GM12801 (cell line): Measurements from ENCODE around the gene CACNG4.

Experiments used
- TF ChIP-seq, protein P1 (sequence below): IDR thresholded peaks from one replicate; pipeline ENCODE4 v1.5.1; 2011; ENCODE audit warnings: control low read depth; ENCODE audit not compliant: insufficient read length; ENCODE audit errors: extremely low read depth

CACNG4 gene

DNA sequence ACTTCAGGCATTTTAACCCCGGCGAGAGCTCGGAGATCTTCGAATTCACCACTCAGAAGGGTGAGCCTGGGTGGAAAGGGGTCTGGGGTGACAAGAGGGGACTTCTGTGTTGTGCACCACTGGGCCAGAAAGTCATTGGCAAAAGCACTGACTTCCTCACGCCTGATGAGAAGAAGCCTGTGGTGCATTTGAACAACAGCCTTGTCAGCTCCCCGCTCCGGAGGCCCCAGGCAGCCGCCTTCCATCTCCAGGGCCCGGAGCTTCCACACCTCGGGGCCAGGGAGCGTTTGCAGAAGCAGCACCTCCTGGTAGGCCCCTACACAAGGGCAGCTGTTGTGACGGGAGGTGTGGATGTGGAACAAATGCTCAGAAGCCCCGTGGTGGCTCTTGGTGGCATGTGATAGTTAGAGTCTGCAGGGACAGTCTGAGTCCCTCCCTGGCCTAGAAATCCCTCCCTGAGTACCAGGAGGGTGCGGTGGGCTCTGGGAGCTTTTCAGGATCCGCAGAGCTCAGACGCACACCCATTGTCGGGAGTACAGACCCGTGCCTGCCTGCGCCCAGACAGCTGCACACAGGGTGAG, 89.6 kb downstream of the CACNG4 start:
- TF ChIP-seq, protein P1, sequence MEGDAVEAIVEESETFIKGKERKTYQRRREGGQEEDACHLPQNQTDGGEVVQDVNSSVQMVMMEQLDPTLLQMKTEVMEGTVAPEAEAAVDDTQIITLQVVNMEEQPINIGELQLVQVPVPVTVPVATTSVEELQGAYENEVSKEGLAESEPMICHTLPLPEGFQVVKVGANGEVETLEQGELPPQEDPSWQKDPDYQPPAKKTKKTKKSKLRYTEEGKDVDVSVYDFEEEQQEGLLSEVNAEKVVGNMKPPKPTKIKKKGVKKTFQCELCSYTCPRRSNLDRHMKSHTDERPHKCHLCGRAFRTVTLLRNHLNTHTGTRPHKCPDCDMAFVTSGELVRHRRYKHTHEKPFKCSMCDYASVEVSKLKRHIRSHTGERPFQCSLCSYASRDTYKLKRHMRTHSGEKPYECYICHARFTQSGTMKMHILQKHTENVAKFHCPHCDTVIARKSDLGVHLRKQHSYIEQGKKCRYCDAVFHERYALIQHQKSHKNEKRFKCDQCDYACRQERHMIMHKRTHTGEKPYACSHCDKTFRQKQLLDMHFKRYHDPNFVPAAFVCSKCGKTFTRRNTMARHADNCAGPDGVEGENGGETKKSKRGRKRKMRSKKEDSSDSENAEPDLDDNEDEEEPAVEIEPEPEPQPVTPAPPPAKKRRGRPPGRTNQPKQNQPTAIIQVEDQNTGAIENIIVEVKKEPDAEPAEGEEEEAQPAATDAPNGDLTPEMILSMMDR, result no peak

DNA sequence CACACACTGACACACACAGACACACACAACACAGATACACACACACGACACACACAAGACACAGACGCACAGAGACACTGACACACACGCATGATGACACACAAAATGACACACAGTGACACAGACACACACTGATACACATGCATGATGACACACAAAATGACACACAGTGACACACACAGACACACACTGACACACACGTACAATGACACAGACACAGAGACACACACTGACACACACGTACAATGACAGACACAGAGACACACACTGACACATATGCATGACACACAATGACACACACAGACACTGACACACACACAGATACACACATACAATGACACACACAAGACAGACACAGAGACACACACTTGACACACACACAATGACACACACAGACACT, 90.1 kb downstream of the CACNG4 start:
- TF ChIP-seq, protein P1, result no peak

DNA sequence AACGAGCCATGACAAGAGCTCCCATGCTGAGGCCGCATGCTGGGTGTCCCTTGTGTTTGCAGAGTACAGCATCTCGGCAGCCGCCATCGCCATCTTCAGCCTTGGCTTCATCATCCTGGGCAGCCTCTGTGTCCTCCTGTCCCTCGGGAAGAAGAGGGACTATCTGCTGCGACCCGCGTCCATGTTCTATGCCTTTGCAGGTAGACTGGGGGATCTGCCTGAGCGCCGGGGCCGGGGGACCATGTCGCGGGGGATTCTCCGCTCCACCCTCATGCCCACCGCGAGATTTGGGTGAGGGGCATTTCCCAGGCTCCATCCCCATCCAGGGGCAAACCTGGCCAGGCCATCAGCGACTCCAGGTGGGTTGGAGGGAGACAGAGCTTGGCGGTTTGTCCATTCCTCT, 90.5 kb downstream of the CACNG4 start:
- TF ChIP-seq, protein P1, result no peak

DNA sequence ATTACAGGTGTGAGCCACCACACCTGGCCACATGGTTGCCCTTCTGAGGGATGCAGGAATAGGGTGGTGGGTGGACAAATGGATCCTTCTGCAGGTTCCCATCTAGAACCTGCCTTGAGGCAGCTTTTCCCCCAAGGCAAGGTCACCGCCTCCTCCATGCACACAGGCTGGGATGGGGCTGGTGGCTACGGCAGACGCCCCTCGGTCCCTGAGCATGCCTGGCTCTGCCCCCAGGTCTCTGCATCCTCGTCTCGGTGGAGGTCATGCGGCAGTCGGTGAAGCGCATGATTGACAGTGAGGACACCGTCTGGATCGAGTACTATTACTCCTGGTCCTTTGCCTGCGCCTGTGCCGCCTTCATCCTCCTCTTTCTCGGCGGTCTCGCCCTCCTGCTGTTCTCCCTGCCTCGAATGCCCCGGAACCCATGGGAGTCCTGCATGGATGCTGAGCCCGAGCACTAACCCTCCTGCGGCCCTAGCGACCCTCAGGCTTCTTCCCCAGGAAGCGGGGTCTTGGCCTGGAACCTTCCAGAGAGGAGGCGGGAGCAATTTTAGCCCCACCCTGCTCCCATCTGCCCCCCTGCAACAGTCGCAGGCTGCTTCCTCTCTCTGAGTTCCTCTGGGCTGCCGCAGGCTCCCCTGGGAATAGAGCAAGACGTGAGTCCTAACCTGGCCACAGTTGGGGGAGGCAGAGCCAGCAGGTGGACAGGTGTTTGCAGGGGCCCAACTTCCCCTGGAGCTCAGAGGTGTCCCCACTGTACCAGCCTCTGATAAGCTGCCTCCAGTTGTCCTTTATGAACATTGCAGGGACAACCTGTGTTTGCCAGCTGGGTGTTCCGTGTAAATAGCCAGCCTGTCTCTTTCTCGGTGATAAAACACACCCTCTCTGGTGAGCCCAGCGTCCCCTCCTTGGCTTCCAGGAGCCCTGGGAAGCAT, 91.6 kb downstream of the CACNG4 start:
- TF ChIP-seq, protein P1, result no peak

DNA sequence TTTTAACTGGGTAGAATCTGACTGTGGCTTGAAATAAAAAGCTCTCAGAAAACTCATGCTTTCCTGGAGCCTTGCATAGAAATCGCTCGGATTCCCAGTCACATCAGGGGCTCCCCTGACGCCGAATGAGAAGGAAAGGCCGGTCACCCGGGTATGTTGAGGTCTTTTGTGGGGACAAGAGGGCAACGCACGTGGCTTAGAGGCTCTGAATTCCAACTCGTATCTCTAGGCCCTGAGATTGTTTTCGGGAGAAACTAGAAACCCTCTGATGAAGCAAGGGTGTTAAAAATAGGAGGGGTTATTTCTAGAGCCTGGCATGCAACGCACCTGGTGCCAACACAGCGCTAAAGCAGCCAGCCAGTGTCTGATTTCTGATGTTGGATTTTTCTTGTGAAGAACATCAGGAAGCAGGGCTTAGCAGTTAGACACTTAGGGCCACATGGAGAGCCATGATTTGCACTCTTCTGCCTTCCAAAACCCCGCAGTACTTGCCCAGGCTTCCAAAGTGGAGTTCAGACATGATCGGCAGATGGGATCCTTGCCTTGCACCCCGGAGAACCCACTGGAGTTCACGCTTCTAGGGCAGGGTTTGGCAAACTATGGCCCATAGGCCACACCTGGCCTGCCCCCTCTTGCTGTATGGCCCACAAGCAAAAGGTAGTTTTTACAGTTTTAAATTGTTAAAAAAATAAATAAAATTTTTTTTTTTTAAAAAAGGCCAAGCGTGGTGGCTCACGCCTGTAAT, 92.4 kb downstream of the CACNG4 start:
- TF ChIP-seq, protein P1, result no peak

DNA sequence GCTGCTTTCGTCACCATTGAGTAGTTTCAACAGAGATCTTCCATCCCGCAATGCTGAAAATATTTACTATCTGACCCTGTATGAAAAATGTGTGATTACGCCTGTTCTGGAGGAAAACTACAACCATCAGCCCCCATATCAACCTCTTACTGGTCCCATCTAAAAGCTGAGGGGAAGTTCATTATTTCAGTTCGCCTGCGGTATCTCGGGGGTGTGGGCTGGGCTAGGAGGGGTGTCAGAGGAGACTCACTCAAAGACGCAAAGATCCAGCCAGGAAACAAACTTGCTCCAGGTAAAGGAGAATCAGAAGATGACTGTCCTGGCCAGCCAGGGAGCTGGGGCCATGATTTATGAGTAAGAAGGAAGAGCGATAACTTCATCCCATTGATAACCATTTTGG, 93.5 kb downstream of the CACNG4 start:
- TF ChIP-seq, protein P1, result no peak

DNA sequence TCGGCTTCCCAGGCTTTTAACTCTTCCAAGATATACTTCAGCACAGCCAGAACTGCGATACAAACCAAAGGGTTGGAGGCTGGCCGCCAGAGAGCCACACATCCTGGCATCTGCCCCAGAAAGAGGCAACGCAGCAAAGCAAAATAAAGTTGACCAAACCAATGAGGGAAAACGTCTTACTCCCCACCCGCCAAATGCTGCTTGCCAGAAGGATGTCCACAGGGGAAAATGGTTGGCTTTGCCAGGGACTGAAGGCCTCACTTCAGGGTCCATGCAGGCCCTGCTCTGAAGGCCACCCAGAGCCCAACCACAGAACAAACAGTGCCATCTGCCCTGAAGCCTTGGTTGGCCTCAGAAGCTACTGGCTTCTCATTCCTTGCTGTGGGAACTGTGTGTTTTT, 94.9 kb downstream of the CACNG4 start:
- TF ChIP-seq, protein P1, result no peak
